Esophagus squamous epithelium (tissue), 4 donors: ENCODE measurements around the gene PAPPA.

ENCODE experiments used
- CTCF ChIP-seq, 6 experiments: fragments of 450-650 bp in 4 of 6; fragments of 200-600 bp in 2 of 6; sonication (generic) in 2 of 6; IDR thresholded peaks; one replicate each; pipeline ENCODE4 v1.5.1; 2016 to 2019; ENCODE audit warnings: antibody characterized with exemption in 6 of 6, mild to moderate bottlenecking in 4 of 6, moderate library complexity in 4 of 6
- POLR2A ChIP-seq, 4 donors: fragments of 450-650 bp; IDR thresholded peaks; one replicate each; pipeline ENCODE4 v1.6.1; 2017; ENCODE audit warnings: antibody characterized with exemption in 4 of 4, mild to moderate bottlenecking in 4 of 4, moderate library complexity in 3 of 4

GRCh38 chr9:116191576-116192415 is 38.2 kb downstream of the PAPPA start:
- no peak for TF ChIP-seq CTCF (IDR thresholded peaks at IDR 0.05)
- no peak for TF ChIP-seq POLR2A (IDR thresholded peaks at IDR 0.05)
